Upper lobe of right lung (tissue), 1 donor: ENCODE results near the gene MMP20. TPM values are rescaled to one million over a fixed set of nuclear protein-coding genes. Genes with fewer than 3 reads are reported as not detected.

Source experiments
- ATAC-seq: fragments of 200-7000 bp; cut with Tn5 transposase; one replicate; pipeline ENCODE4 v1.9.1; 2020; ENCODE audit warnings: mild to moderate bottlenecking, moderate library complexity
- DNase-seq: peaks from one replicate; pipeline ENCODE4 v3.0.0-alpha.2; 2020
- H3K27ac ChIP-seq: fragments of 200-600 bp; one replicate; pipeline ENCODE4 v1.8.0; 2022
- H3K27me3 ChIP-seq: fragments of 200-600 bp; one replicate; pipeline ENCODE4 v1.8.0; 2022; ENCODE audit warnings: mild to moderate bottlenecking
- H3K36me3 ChIP-seq: fragments of 200-600 bp; one replicate; pipeline ENCODE4 v1.8.0; 2022
- H3K4me1 ChIP-seq: fragments of 200-600 bp; one replicate; pipeline ENCODE4 v1.8.0; 2022
- H3K4me3 ChIP-seq: fragments of 200-600 bp; one replicate; pipeline ENCODE4 v1.8.0; 2022; ENCODE audit warnings: mild to moderate bottlenecking
- H3K9me3 ChIP-seq: fragments of 200-600 bp; one replicate; pipeline ENCODE4 v1.8.0; 2022
- CTCF ChIP-seq: fragments of 200-600 bp; IDR thresholded peaks from one replicate; pipeline ENCODE4 v1.8.0; 2022; ENCODE audit warnings: antibody characterized with exemption
- intact Hi-C: fragments of 100-400 bp; cut with DNase I; formaldehyde crosslinking; loops from one replicate; pipeline ENCODE4 v1.11.0; 2022
- total RNA-seq: library from RNA; stranded (reverse); fragmentation: NEBNext Ultra II Directional; extraction: Animal tissue kit (Norgen Biotek cat#: 25700); gene quantifications from one replicate; pipeline ENCODE4 v1.2.1, GENCODE V29; 2021
- donor health status: DM: no; HTN: yes; CAD: no; lungs with severe emphysema.

MMP20 gene
- total RNA-seq, 1 donor from 2014 or later: not detected

GRCh38 chr11:102620818-102621561 is 4.1 kb downstream of the MMP20 start:
- no peaks in the 10 kb centered on the region for H3K27me3 ChIP-seq
- no peaks in the 10 kb centered on the region for H3K4me1 ChIP-seq
- intact Hi-C loops: no loop called here
- no peak for DNase-seq
- TF ChIP-seq CTCF: no peak
- no peaks in the 10 kb centered on the region for H3K36me3 ChIP-seq
- no peaks in the 10 kb centered on the region for H3K9me3 ChIP-seq
- no peak overlapping the region for H3K4me3 ChIP-seq
- H3K27ac ChIP-seq: peak overlapping the region; percentile 20
- ATAC-seq: peak; percentile 14

- H3K36me3 ChIP-seq: no peaks in the 10 kb centered on the region
- DNase-seq: no peak
- no peaks in the 10 kb centered on the region for H3K4me1 ChIP-seq
- no peak overlapping the region for H3K4me3 ChIP-seq
- intact Hi-C loops: no loop called here
- no peaks in the 10 kb centered on the region for H3K27me3 ChIP-seq
- ATAC-seq: peak; percentile 68
- TF ChIP-seq CTCF: no peak
- no peaks in the 10 kb centered on the region for H3K9me3 ChIP-seq
- H3K27ac ChIP-seq: peak overlapping the region; percentile 20
Measured at GRCh38 chr11:102620179-102620578, 5.0 kb downstream of the MMP20 start.

- H3K27me3 ChIP-seq: no peaks in the 10 kb centered on the region
- ATAC-seq: no peak
- no peak for TF ChIP-seq CTCF
- no peaks in the 10 kb centered on the region for H3K9me3 ChIP-seq
- H3K4me3 ChIP-seq: no peak overlapping the region
- H3K27ac ChIP-seq: no peak overlapping the region
- intact Hi-C loops: no loop called here
- H3K4me1 ChIP-seq: no peaks in the 10 kb centered on the region
- DNase-seq: no peak
- no peaks in the 10 kb centered on the region for H3K36me3 ChIP-seq
Measured at GRCh38 chr11:102617466-102618008, 7.6 kb downstream of the MMP20 start.

DNA sequence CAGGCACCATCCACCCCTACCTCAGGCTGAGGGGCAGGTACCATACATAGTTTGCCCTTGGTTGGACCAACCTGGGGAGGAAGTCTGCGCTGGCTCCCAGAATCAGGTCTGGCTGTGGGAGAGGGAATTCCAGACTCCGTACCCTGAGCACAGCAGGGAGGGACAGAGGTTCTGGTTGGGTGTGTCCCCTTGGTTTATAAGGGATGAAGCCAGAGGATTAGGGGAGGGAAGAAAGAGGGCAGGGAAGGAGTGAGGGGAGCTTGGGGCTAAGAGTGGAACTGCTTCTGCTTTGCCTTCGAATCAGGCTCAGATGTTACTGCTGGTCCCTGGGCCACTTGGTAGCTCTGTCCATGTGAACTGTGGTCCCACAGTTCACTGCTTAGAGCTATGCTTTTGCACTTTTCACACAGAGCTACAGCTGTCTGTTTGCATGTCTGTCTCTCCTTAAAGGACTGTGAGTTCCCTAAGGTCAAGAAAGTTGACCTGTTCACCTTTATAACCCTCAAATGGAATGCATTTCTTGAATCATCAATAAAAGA is 9.2 kb downstream of the MMP20 start:
- intact Hi-C loops: no loop called here
- no peak for TF ChIP-seq CTCF
- ATAC-seq (peak; percentile 11), DNase-seq (no peak)
- H3K36me3 ChIP-seq: no peaks in the 10 kb centered on the region
- H3K27ac ChIP-seq: no peak overlapping the region
- no peaks in the 10 kb centered on the region for H3K27me3 ChIP-seq
- H3K4me3 ChIP-seq: no peak overlapping the region
- no peaks in the 10 kb centered on the region for H3K9me3 ChIP-seq
- no peaks in the 10 kb centered on the region for H3K4me1 ChIP-seq

GRCh38 chr11:102615077-102615893 is 9.8 kb downstream of the MMP20 start:
- Histone ChIP-seq H3K9me3 (no peaks in the 10 kb centered on the region), H3K36me3 (no peaks in the 10 kb centered on the region), H3K27ac (no peak overlapping the region), H3K4me1 (no peaks in the 10 kb centered on the region), H3K27me3 (no peaks in the 10 kb centered on the region), H3K4me3 (no peak overlapping the region)
- DNase-seq (no peak), ATAC-seq (peak; percentile 37)
- no peak for TF ChIP-seq CTCF
- intact Hi-C loops: no loop called here
